A673 (cell line): Measurements from ENCODE around the gene RDX.
A peak's percentile ranks its signal among the peaks of the same experiment; 100 is the strongest.

Experiments used
- CTCF ChIP-seq: fragments of 300-800, 200-600 bp; sonication (generic); conservative IDR thresholded peaks from 2 replicates; pipeline ENCODE4 v1.5.1; 2017; ENCODE audit warnings: low read depth, mild to moderate bottlenecking, antibody characterized with exemption, low read length, moderate library complexity, mixed read lengths
- EZH2 ChIP-seq: fragments of 200-600 bp; sonication (generic); IDR thresholded peaks from 2 replicates; pipeline ENCODE4 v1.6.1; 2017; ENCODE audit warnings: borderline replicate concordance, low read depth, mild to moderate bottlenecking, mixed read lengths, antibody characterized with exemption, low read length; ENCODE audit not compliant: poor library complexity, severe bottlenecking

- peak; percentile 63 for TF ChIP-seq CTCF
- no peak for TF ChIP-seq EZH2
Measured at GRCh38 chr11:110249066-110249465, 47.3 kb downstream of the RDX start.
